ENCODE results near the gene TSPAN9.

Gene TSPAN9

GRCh38 chr12:3219233-3219632 lies 142.1 kb downstream of the TSPAN9 start:
- TF ChIP-seq GATA3 (IDR thresholded peaks at IDR 0.05; ENCODE audit: low read depth, low read length) (no peak), GATA2 (IDR thresholded peaks at IDR 0.05; ENCODE audit: low read depth, low read length) (no peak)

GRCh38 chr12:3220382-3221321 lies 143.5 kb downstream of the TSPAN9 start:
- no peak for TF ChIP-seq GATA3 (IDR thresholded peaks at IDR 0.05; ENCODE audit: low read depth, low read length)
- TF ChIP-seq GATA2 (IDR thresholded peaks at IDR 0.05; ENCODE audit: low read depth, low read length): no peak

GRCh38 chr12:3222306-3222705 lies 145.1 kb downstream of the TSPAN9 start:
- no peak; the same call in 1 of the 2 replicates for TF ChIP-seq GATA2 (IDR thresholded peaks at IDR 0.05; ENCODE audit: low read depth, low read length)
- no peak for TF ChIP-seq GATA3 (IDR thresholded peaks at IDR 0.05; ENCODE audit: low read depth, low read length)

- TF ChIP-seq GATA3 (IDR thresholded peaks at IDR 0.05; ENCODE audit: low read depth, low read length) (no peak), GATA2 (IDR thresholded peaks at IDR 0.05; ENCODE audit: low read depth, low read length) (no peak)
These were observed 145.8 kb downstream of the TSPAN9 start for GRCh38 chr12:3222979-3223378.

GRCh38 chr12:3223601-3224529 lies 146.7 kb downstream of the TSPAN9 start:
- TF ChIP-seq GATA3 (IDR thresholded peaks at IDR 0.05; ENCODE audit: low read depth, low read length) (no peak), GATA2 (IDR thresholded peaks at IDR 0.05; ENCODE audit: low read depth, low read length) (no peak)

- TF ChIP-seq GATA3 (IDR thresholded peaks at IDR 0.05; ENCODE audit: low read depth, low read length) (no peak), GATA2 (IDR thresholded peaks at IDR 0.05; ENCODE audit: low read depth, low read length) (no peak)
These were observed 147.3 kb downstream of the TSPAN9 start for GRCh38 chr12:3224530-3224903.

- TF ChIP-seq GATA2 (IDR thresholded peaks at IDR 0.05; ENCODE audit: low read depth, low read length): no peak
- TF ChIP-seq GATA3 (IDR thresholded peaks at IDR 0.05; ENCODE audit: low read depth, low read length): no peak
These were observed 148.1 kb downstream of the TSPAN9 start for GRCh38 chr12:3225154-3225795.

GRCh38 chr12:3225796-3226180 lies 148.6 kb downstream of the TSPAN9 start:
- TF ChIP-seq GATA3 (IDR thresholded peaks at IDR 0.05; ENCODE audit: low read depth, low read length) (no peak), GATA2 (IDR thresholded peaks at IDR 0.05; ENCODE audit: low read depth, low read length) (no peak)

- no peak for TF ChIP-seq GATA3 (IDR thresholded peaks at IDR 0.05; ENCODE audit: low read depth, low read length)
- TF ChIP-seq GATA2 (IDR thresholded peaks at IDR 0.05; ENCODE audit: low read depth, low read length): no peak
These were observed 149.1 kb downstream of the TSPAN9 start for GRCh38 chr12:3226264-3226663.

- TF ChIP-seq GATA2 (IDR thresholded peaks at IDR 0.05; ENCODE audit: low read depth, low read length) (no peak), GATA3 (IDR thresholded peaks at IDR 0.05; ENCODE audit: low read depth, low read length) (no peak)
These were observed 150.1 kb downstream of the TSPAN9 start for GRCh38 chr12:3227076-3227975.

GRCh38 chr12:3228552-3228951 lies 151.4 kb downstream of the TSPAN9 start:
- TF ChIP-seq GATA2 (IDR thresholded peaks at IDR 0.05; ENCODE audit: low read depth, low read length) (no peak), GATA3 (IDR thresholded peaks at IDR 0.05; ENCODE audit: low read depth, low read length) (no peak)

GRCh38 chr12:3229577-3229976 lies 152.4 kb downstream of the TSPAN9 start:
- TF ChIP-seq GATA2 (IDR thresholded peaks at IDR 0.05; ENCODE audit: low read depth, low read length): no peak
- TF ChIP-seq GATA3 (IDR thresholded peaks at IDR 0.05; ENCODE audit: low read depth, low read length): no peak

All from SH-SY5Y (cell line).